IMR-90 (cell line): Measurements from ENCODE around the gene UBE2J1. TPM values are rescaled to one million over a fixed set of nuclear protein-coding genes. Genes with fewer than 3 reads are reported as not detected.

ENCODE experiments used
- ATAC-seq: fragments of 200-7000 bp; cut with Tn5 transposase; 2 replicates; pipeline ENCODE4 v1.9.1; 2020; ENCODE audit warnings: low read depth, mild to moderate bottlenecking, moderate library complexity
- BruUV-seq: library from RNA; stranded (reverse); fragments of 400-500 nt; replicated peaks from 2 replicates; lab custom pipeline; 2021; lab: Mats Ljungman, UMichigan
- CTCF ChIA-PET: fragments of 300-600 bp; formaldehyde crosslinking; extraction: SDS; loops from one replicate; lab custom pipeline; 2021; ENCODE audit warnings: antibody characterized with exemption; lab: Yijun Ruan, JAX
- POLR2A ChIA-PET: fragments of 300-600 bp; sonication (Branson Sonifier 250); formaldehyde crosslinking; loops from one replicate; lab custom pipeline; 2022; ENCODE audit warnings: antibody characterized with exemption; ENCODE audit not compliant: unreplicated experiment; lab: Charles Lee
- DNase-seq: peaks from one replicate; pipeline ENCODE4 v3.0.0; 2013
- H2AFZ ChIP-seq: replicated peaks from 2 replicates; pipeline ENCODE3; 2013; ENCODE audit warnings: low read length, mild to moderate bottlenecking; ENCODE audit not compliant: poor library complexity
- H2AK5ac ChIP-seq: 2 replicates; pipeline ENCODE4 v1.6.1; 2013; ENCODE audit warnings: low read depth, low read length, inconsistent platforms
- H2AK9ac ChIP-seq: replicated peaks from 2 replicates; pipeline ENCODE3; 2013; ENCODE audit warnings: mild to moderate bottlenecking, low read depth, low read length, moderate library complexity; ENCODE audit not compliant: poor library complexity
- H2BK120ac ChIP-seq: 2 replicates; pipeline ENCODE4 v1.6.1; 2013; ENCODE audit warnings: low read depth, low read length, inconsistent platforms
- H2BK15ac ChIP-seq: 3 replicates; pipeline ENCODE4 v1.6.1; 2013; ENCODE audit warnings: low read depth, low read length, inconsistent platforms
- H2BK20ac ChIP-seq: 2 replicates; pipeline ENCODE4 v1.6.1; 2013; ENCODE audit warnings: low read depth, mild to moderate bottlenecking, inconsistent platforms, low read length, moderate library complexity
- H2BK5ac ChIP-seq: 2 replicates; pipeline ENCODE4 v1.6.1; 2013; ENCODE audit warnings: mild to moderate bottlenecking, low read depth, low read length, inconsistent platforms; ENCODE audit not compliant: poor library complexity, severe bottlenecking
- H3K14ac ChIP-seq: replicated peaks from 2 replicates; pipeline ENCODE4 v1.6.1; 2013; ENCODE audit warnings: low read depth, low read length, inconsistent platforms
- H3K18ac ChIP-seq: 2 replicates; pipeline ENCODE4 v1.6.1; 2013; ENCODE audit warnings: low read depth, low read length, control low read depth
- H3K23ac ChIP-seq: 2 replicates; pipeline ENCODE4 v1.6.1; 2013; ENCODE audit warnings: low read depth, low read length, inconsistent platforms
- H3K27ac ChIP-seq: 2 replicates; pipeline ENCODE4 v1.5.1; 2013; ENCODE audit warnings: mild to moderate bottlenecking, control low read depth, low read length; ENCODE audit not compliant: insufficient read depth
- H3K27me3 ChIP-seq: 2 replicates; pipeline ENCODE4 v1.6.1; 2013; ENCODE audit warnings: low read length; ENCODE audit not compliant: control insufficient read depth, insufficient read depth
- H3K36me3 ChIP-seq: 2 replicates; pipeline ENCODE4 v1.6.1; 2013; ENCODE audit warnings: low read length, mixed read lengths; ENCODE audit not compliant: control insufficient read depth, insufficient read depth
- H3K4ac ChIP-seq: 2 replicates; pipeline ENCODE4 v1.6.1; 2013; ENCODE audit warnings: low read depth, low read length, inconsistent platforms
- H3K4me1 ChIP-seq: 2 replicates; pipeline ENCODE4 v1.6.1; 2013; ENCODE audit warnings: low read length, mixed read lengths; ENCODE audit not compliant: control insufficient read depth, insufficient read depth
- H3K4me2 ChIP-seq: 2 replicates; pipeline ENCODE4 v1.6.1; 2013; ENCODE audit warnings: low read depth, mild to moderate bottlenecking, control low read depth, low read length, moderate library complexity
- H3K4me3 ChIP-seq: 2 replicates; pipeline ENCODE4 v1.5.1; 2013; ENCODE audit warnings: low read depth, mild to moderate bottlenecking, control low read depth, low read length, moderate library complexity; ENCODE audit not compliant: insufficient read depth
- H3K56ac ChIP-seq: 2 replicates; pipeline ENCODE4 v1.6.1; 2013; ENCODE audit warnings: low read length, inconsistent platforms; ENCODE audit not compliant: insufficient read depth; ENCODE audit errors: extremely low read depth
- H3K79me1 ChIP-seq, 2 experiments: 2 replicates each; pipeline ENCODE4 v1.6.1; 2013; ENCODE audit warnings: low read length in 2 of 2, inconsistent platforms in 1 of 2, low read depth in 1 of 2
- H3K9ac ChIP-seq: 2 replicates; pipeline ENCODE4 v1.6.1; 2013; ENCODE audit warnings: low read depth, low read length, control low read depth
- H3K9me1 ChIP-seq: 2 replicates; pipeline ENCODE4 v1.6.1; 2013; ENCODE audit warnings: low read length, inconsistent platforms; ENCODE audit not compliant: insufficient read depth
- H3K9me3 ChIP-seq: 2 replicates; pipeline ENCODE4 v1.6.1; 2013; ENCODE audit warnings: low read length; ENCODE audit not compliant: control insufficient read depth, insufficient read depth
- H4K20me1 ChIP-seq: 2 replicates; pipeline ENCODE4 v1.6.1; 2013; ENCODE audit warnings: low read length, inconsistent platforms; ENCODE audit not compliant: insufficient read depth
- H4K5ac ChIP-seq: 2 replicates; pipeline ENCODE4 v1.6.1; 2013; ENCODE audit warnings: mild to moderate bottlenecking, low read depth, low read length, control low read depth
- H4K8ac ChIP-seq, 2 experiments: 2 replicates each; pipeline ENCODE4 v1.6.1; 2013; ENCODE audit warnings: low read depth in 2 of 2, low read length in 2 of 2, control low read depth in 1 of 2, inconsistent platforms in 1 of 2
- H4K91ac ChIP-seq: 2 replicates; pipeline ENCODE4 v1.6.1; 2013; ENCODE audit warnings: low read depth, low read length, inconsistent platforms; ENCODE audit not compliant: insufficient read depth
- BHLHE40 ChIP-seq: fragments of 150-350 bp; IDR thresholded peaks from 2 replicates; pipeline ENCODE4 v1.6.1; 2016; ENCODE audit warnings: mild to moderate bottlenecking, low read depth, low read length
- CEBPB ChIP-seq: IDR thresholded peaks from 2 replicates; pipeline ENCODE4 v1.6.1; 2012; ENCODE audit warnings: low read depth, low read length, improper control_type of control experiment
- CHD1 ChIP-seq: IDR thresholded peaks from 2 replicates; pipeline ENCODE4 v1.6.1; 2012; ENCODE audit warnings: low read depth, low read length, improper control_type of control experiment
- FOS ChIP-seq: fragments of 150-350 bp; IDR thresholded peaks from 2 replicates; pipeline ENCODE4 v1.6.1; 2016; ENCODE audit warnings: low read depth, low read length
- MAFK ChIP-seq: IDR thresholded peaks from 2 replicates; pipeline ENCODE4 v1.6.1; 2012; ENCODE audit warnings: low read depth, low read length, improper control_type of control experiment
- MAZ ChIP-seq: IDR thresholded peaks from 2 replicates; pipeline ENCODE4 v1.6.1; 2012; ENCODE audit warnings: low read depth, mild to moderate bottlenecking, low read length, improper control_type of control experiment, moderate library complexity, borderline replicate concordance
- MXI1 ChIP-seq: IDR thresholded peaks from 2 replicates; pipeline ENCODE4 v1.6.1; 2012; ENCODE audit warnings: low read depth, mild to moderate bottlenecking, low read length, moderate library complexity, borderline replicate concordance
- NFE2L2 ChIP-seq: fragments of 150-350 bp; IDR thresholded peaks from 2 replicates; pipeline ENCODE4 v1.6.1; 2016; ENCODE audit warnings: low read depth, mild to moderate bottlenecking, low read length
- POLR2A ChIP-seq: IDR thresholded peaks from 2 replicates; pipeline ENCODE4 v1.6.1; 2012; ENCODE audit warnings: mild to moderate bottlenecking, low read depth, low read length
- RAD21 ChIP-seq: IDR thresholded peaks from 2 replicates; pipeline ENCODE4 v1.6.1; 2012; ENCODE audit warnings: low read length, improper control_type of control experiment
- RCOR1 ChIP-seq: IDR thresholded peaks from 2 replicates; pipeline ENCODE4 v1.6.1; 2012; ENCODE audit warnings: mild to moderate bottlenecking, low read length, improper control_type of control experiment; ENCODE audit not compliant: insufficient replicate concordance
- RFX5 ChIP-seq: IDR thresholded peaks from 2 replicates; pipeline ENCODE4 v1.8.0; 2012; ENCODE audit warnings: low read depth, mild to moderate bottlenecking, low read length, moderate library complexity
- SMC3 ChIP-seq: fragments of 150-350 bp; IDR thresholded peaks from 2 replicates; pipeline ENCODE4 v1.6.1; 2016; ENCODE audit warnings: low read depth, mild to moderate bottlenecking, antibody characterized with exemption, low read length, moderate library complexity
- USF2 ChIP-seq: fragments of 150-350 bp; IDR thresholded peaks from 2 replicates; pipeline ENCODE4 v1.6.1; 2017; ENCODE audit warnings: mild to moderate bottlenecking, antibody characterized with exemption, low read length, low read depth
- whole genome bisulfite sequencing, 2 experiments: methylation state at CpG; one replicate each; pipeline versions ENCODE4 v1.1.5 to v1.1.7; 2013; ENCODE audit warnings: missing lambda C conversion rate in 2 of 2; ENCODE audit not compliant: insufficient read length in 1 of 2; ENCODE audit errors: extremely low coverage in 2 of 2; 5-methylcytosine and 5-hydroxymethylcytosine counted together
- dilution Hi-C: fragments of 300-500 bp; cut with HindIII; formaldehyde crosslinking; loops from one replicate; pipeline ENCODE4 v1.14.3; 2018; ENCODE audit warnings: low sequenced_read_pairs; ENCODE audit not compliant: unreplicated experiment
- in situ Hi-C: fragments of 300-500 bp; cut with MboI; formaldehyde crosslinking; loops from 3 replicates; pipeline ENCODE4 v1.14.3; 2019; ENCODE audit warnings: low sequenced_read_pairs, inconsistent platforms, mixed read lengths
- intact Hi-C: fragments of 100-400 bp; cut with micrococcal nuclease; formaldehyde crosslinking; loops from 2 replicates; pipeline ENCODE4 v1.10.0; 2022
- polyA plus RNA-seq, 3 experiments: library from polyadenylated mRNA; depleted of rRNA; stranded (reverse); fragments of >200 nt; gene quantifications; 2 replicates each; pipeline ENCODE4 v1.2.3, GENCODE V29; 2012; ENCODE audit warnings: low replicate concordance in 1 of 3
- total RNA-seq: library from RNA; depleted of rRNA; stranded (reverse); fragments of >200 nt; gene quantifications from 2 replicates; pipeline ENCODE4 v1.2.3, GENCODE V29; 2012
- TF ChIP-seq, protein P1 (sequence below): conservative IDR thresholded peaks from 2 replicates; pipeline ENCODE4 v1.5.1; 2012; ENCODE audit warnings: mild to moderate bottlenecking, low read depth, low read length, improper control_type of control experiment

The UBE2J1 gene
- total and polyA plus RNA-seq, 2 of the 4 experiments (the other 2 are of a cell fraction): 20.9 to 35.3 TPM

DNA sequence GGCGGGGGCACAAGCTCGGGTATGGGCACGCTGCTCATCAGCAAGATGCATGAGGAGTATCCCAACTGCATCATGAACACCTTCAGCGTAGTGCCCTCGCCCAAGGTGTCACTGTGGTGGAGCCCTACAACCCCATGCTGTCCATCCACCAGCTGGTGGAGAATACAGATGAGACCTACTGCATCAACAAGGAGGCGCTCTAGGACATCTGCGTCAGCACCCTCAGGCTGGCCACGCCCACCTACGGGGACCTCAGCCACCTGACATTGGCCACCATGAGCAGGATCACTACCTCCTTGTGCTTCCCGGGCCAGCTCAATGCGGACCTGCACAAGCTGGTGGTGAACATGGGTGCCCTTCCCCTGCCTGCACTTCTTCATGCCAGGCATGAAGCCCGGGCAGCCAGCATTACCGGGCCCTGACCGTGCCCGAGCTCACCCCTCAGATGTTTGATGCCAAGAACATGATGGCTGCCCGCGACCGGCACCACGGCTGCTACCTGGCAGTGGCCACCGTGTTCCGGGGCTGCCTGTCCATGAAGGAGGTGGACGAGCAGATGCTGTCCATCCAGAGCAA is 50.2 kb downstream of the UBE2J1 start:
- no peak overlapping the region for H2BK15ac ChIP-seq
- H3K27me3 ChIP-seq: peaks cover 15% of the 10 kb centered on the region
- no peak overlapping the region for H4K91ac ChIP-seq
- DNase-seq (no peak), ATAC-seq (no peak)
- H3K14ac ChIP-seq: no peak overlapping the region
- no peak overlapping the region for H3K56ac ChIP-seq
- H3K4me2 ChIP-seq: no peak overlapping the region
- H3K4me1 ChIP-seq: peaks cover 9% of the 10 kb centered on the region
- H2AK9ac ChIP-seq: no peak overlapping the region
- TF ChIP-seq, protein P1, sequence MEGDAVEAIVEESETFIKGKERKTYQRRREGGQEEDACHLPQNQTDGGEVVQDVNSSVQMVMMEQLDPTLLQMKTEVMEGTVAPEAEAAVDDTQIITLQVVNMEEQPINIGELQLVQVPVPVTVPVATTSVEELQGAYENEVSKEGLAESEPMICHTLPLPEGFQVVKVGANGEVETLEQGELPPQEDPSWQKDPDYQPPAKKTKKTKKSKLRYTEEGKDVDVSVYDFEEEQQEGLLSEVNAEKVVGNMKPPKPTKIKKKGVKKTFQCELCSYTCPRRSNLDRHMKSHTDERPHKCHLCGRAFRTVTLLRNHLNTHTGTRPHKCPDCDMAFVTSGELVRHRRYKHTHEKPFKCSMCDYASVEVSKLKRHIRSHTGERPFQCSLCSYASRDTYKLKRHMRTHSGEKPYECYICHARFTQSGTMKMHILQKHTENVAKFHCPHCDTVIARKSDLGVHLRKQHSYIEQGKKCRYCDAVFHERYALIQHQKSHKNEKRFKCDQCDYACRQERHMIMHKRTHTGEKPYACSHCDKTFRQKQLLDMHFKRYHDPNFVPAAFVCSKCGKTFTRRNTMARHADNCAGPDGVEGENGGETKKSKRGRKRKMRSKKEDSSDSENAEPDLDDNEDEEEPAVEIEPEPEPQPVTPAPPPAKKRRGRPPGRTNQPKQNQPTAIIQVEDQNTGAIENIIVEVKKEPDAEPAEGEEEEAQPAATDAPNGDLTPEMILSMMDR: no peak
- TF ChIP-seq NFE2L2 (no peak), MXI1 (no peak), SMC3 (no peak), CHD1 (no peak), RAD21 (no peak), BHLHE40 (no peak), MAFK (no peak), RCOR1 (no peak), USF2 (no peak), FOS (no peak), CEBPB (no peak), RFX5 (no peak), POLR2A (no peak), MAZ (no peak)
- H3K9ac ChIP-seq: no peak overlapping the region
- H4K20me1 ChIP-seq: peaks cover 5% of the 10 kb centered on the region; the same call in 1 of the 2 replicates
- CTCF ChIA-PET: interaction anchor here (1.4 kb wide), 1 partner anchor 10 kb away, joined by 4 read pairs; no protein-coding TSS in a partner anchor
- no peak overlapping the region for H2AFZ ChIP-seq
- dilution Hi-C loops: no loop called here
- H3K9me3 ChIP-seq: no peaks in the 10 kb centered on the region; the same call in none of the 2 replicates
- no peak overlapping the region for H2AK5ac ChIP-seq
- H2BK5ac ChIP-seq: no peak overlapping the region
- H3K9me1 ChIP-seq: peaks cover 9% of the 10 kb centered on the region; the same call in 1 of the 2 replicates
- WGBS, 2 experiments: 97% methylated on average over 9 of the region's 22 CpGs; no CpG with 5 or more reads in 1 of the 2 experiments
- H3K79me1 ChIP-seq: no peaks in the 10 kb centered on the region
- H3K27ac ChIP-seq: no peak overlapping the region
- BruUV-seq: no TSS peak
- H3K4ac ChIP-seq: no peak overlapping the region
- H3K18ac ChIP-seq: no peak overlapping the region
- no peak overlapping the region for H2BK20ac ChIP-seq
- no peaks in the 10 kb centered on the region for H3K36me3 ChIP-seq
- no peak overlapping the region for H3K4me3 ChIP-seq
- POLR2A ChIA-PET: no interaction called here
- H2BK120ac ChIP-seq: no peak overlapping the region
- intact Hi-C loops: no loop called here
- H4K8ac ChIP-seq: no peak overlapping the region
- no peak overlapping the region for H3K23ac ChIP-seq
- H4K5ac ChIP-seq: no peak overlapping the region
- in situ Hi-C loops: no loop called here
